RWPE1 (cell line): ENCODE data around the gene IL18BP.

Source experiments
- CTCF ChIA-PET: fragments of 350-600 bp; sonication (Branson Sonifier 250); formaldehyde crosslinking; extraction: SDS; loops from one replicate; lab custom pipeline; 2021; lab: Yijun Ruan, JAX
- POLR2A ChIA-PET: fragments of 400-600 bp; formaldehyde crosslinking; extraction: SDS; loops from one replicate; lab custom pipeline; 2020; ENCODE audit warnings: antibody characterized with exemption; ENCODE audit not compliant: low non-redundant PET; lab: Yijun Ruan, JAX
- DNase-seq: peaks from one replicate; pipeline ENCODE4 v3.0.0; 2012; ENCODE audit warnings: low spot score
- H3K27ac ChIP-seq: fragments of 450-650 bp; 2 replicates; pipeline ENCODE4 v1.5.1; 2017
- CTCF ChIP-seq: fragments of 450-650 bp; conservative IDR thresholded peaks from 2 replicates; pipeline ENCODE4 v1.5.1; 2017; ENCODE audit warnings: low read depth, mild to moderate bottlenecking

The IL18BP gene

GRCh38 chr11:71964641-71965040, 34.1 kb upstream of the IL18BP start:
- no peak for TF ChIP-seq CTCF
- no peak for DNase-seq
- H3K27ac ChIP-seq, result no peak overlapping the region
- CTCF ChIA-PET, result no interaction called here
- POLR2A ChIA-PET, result no interaction called here

- ChIA-PET CTCF (no interaction called here), POLR2A (no interaction called here)
- no peak overlapping the region for H3K27ac ChIP-seq
- TF ChIP-seq CTCF, result no peak
- no peak for DNase-seq
These were observed 27.0 kb upstream of the IL18BP start for GRCh38 chr11:71971680-71972079.

- ChIA-PET POLR2A (no interaction called here), CTCF (interaction anchor here (0.6 to 1.8 kb wide), 4 partner anchors 11 to 454 kb away, joined by 3 to 9 read pairs (median 4); partner anchors contain the start of gene XNDC1N)
- no peak overlapping the region for H3K27ac ChIP-seq
- TF ChIP-seq CTCF, result no peak
- no peak for DNase-seq
These were observed 22.2 kb upstream of the IL18BP start for GRCh38 chr11:71976551-71976950.

- no peak overlapping the region for H3K27ac ChIP-seq
- POLR2A ChIA-PET, result no interaction called here
- CTCF ChIA-PET, result interaction anchor here (0.6 to 1.8 kb wide), 5 partner anchors 90 to 1312 kb away, joined by 3 to 9 read pairs (median 3); no protein-coding TSS in a partner anchor
- TF ChIP-seq CTCF, result no peak
- no peak for DNase-seq
These were observed 21.6 kb upstream of the IL18BP start for GRCh38 chr11:71977090-71977489.

- peak; percentile 29 for DNase-seq
- peak; percentile 80 for TF ChIP-seq CTCF
- ChIA-PET POLR2A (no interaction called here), CTCF (interaction anchor here (0.5 to 1.8 kb wide), 9 partner anchors 12 to 1311 kb away, joined by 3 to 9 read pairs (median 4); no protein-coding TSS in a partner anchor)
- no peak overlapping the region for H3K27ac ChIP-seq
These were observed 20.8 kb upstream of the IL18BP start for GRCh38 chr11:71977743-71978418.

- CTCF ChIA-PET, result interaction anchor here (0.6 to 1.2 kb wide), 4 partner anchors 22 to 452 kb away, joined by 3 to 7 read pairs (median 4); no protein-coding TSS in a partner anchor
- POLR2A ChIA-PET, result no interaction called here
- TF ChIP-seq CTCF, result no peak
- no peak for DNase-seq
- no peak overlapping the region for H3K27ac ChIP-seq
These were observed 19.6 kb upstream of the IL18BP start for GRCh38 chr11:71979094-71979493.
